ENCODE data around the gene ACBD3.
"Not testable (repeated sequence)": the region's sequence is repeated elsewhere in the genome, so short reads cannot be mapped to it uniquely, and the experiment has no call there.

Gene ACBD3

DNA sequence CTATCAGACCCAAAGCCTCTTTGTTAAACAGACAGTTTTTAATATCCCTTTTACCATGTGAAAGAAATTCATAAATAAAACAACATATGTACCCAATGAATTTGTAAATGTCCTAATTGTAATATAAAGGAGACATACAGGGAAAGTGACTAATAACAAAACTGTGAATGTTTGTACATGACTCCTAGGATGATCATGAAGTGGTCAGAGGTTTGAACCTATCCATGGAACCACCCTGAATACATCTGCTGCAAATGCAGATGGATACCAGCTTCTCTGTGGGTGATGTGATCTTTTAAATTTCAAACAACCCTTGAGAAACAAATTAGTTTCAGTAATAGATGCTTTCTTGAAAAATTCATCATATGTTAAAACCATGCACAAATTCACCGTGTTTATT is 16.7 kb upstream of the ACBD3 start:
- no peak for DNase-seq
- no peak overlapping the region for H2AFZ ChIP-seq (ENCODE audit: low read length)

DNA sequence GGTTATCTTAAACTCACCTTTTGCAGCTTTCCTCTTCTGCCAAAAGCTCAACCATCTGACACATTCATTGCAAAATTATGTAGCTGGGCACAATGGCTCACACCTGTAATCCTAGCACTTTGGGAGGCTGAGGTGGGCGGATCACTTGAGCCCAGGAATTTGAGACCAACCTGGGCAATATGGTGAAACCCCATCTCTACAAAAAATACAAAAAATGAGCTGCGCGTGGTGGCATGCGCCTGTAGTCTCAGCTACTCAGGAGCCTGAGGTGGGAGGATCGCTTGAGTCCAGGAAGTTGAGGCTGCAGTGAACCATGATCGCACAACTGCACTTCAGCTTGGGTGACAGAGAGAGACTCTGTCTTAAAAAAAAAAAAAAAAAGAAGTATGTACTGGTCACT is 16.1 kb upstream of the ACBD3 start:
- not testable (repeated sequence) for H3K9me2 ChIP-seq (replicated peaks; ENCODE audit: insufficient read depth, low read length); H3K4me2 ChIP-seq (ENCODE audit: low read depth, low read length); H3K4me1 ChIP-seq (ENCODE audit: low read length); H3F3A ChIP-seq (ENCODE audit: insufficient read depth, low read length); H2AFZ ChIP-seq (ENCODE audit: low read length); DNase-seq; H3K4me3 ChIP-seq (ENCODE audit: low read length); H4K20me1 ChIP-seq (ENCODE audit: insufficient read depth, low read length); H3K27me3 ChIP-seq (replicated peaks; ENCODE audit: insufficient read depth, low read length); H3K36me3 ChIP-seq (replicated peaks; ENCODE audit: insufficient read depth, low read length); H3K79me2 ChIP-seq (ENCODE audit: low read length); H3K9ac ChIP-seq (ENCODE audit: low read length); H3K27ac ChIP-seq (ENCODE audit: low read length); H3K9me3 ChIP-seq (replicated peaks; ENCODE audit: insufficient read depth, low read length)

More for the DNA sequence above, 16.7 kb upstream of the ACBD3 start:
- H3K4me1 ChIP-seq (ENCODE audit: low read length) = no peaks in the 10 kb centered on the region
- no peaks in the 10 kb centered on the region for H3K27me3 ChIP-seq (replicated peaks; ENCODE audit: insufficient read depth, low read length)
- H4K20me1 ChIP-seq (ENCODE audit: insufficient read depth, low read length) = no peaks in the 10 kb centered on the region
- H3K4me3 ChIP-seq (ENCODE audit: low read length) = no peak overlapping the region
- H3K27ac ChIP-seq (ENCODE audit: low read length) = no peak overlapping the region
- H3K4me2 ChIP-seq (ENCODE audit: low read depth, low read length) = no peak overlapping the region
- H3F3A ChIP-seq (ENCODE audit: insufficient read depth, low read length) = no peaks in the 10 kb centered on the region
- H3K36me3 ChIP-seq (replicated peaks; ENCODE audit: insufficient read depth, low read length) = no peaks in the 10 kb centered on the region
- no peak for TF ChIP-seq EZH2 (optimal IDR thresholded peaks at IDR 0.05; ENCODE audit: low read depth, low read length)
- TF ChIP-seq, protein P1, sequence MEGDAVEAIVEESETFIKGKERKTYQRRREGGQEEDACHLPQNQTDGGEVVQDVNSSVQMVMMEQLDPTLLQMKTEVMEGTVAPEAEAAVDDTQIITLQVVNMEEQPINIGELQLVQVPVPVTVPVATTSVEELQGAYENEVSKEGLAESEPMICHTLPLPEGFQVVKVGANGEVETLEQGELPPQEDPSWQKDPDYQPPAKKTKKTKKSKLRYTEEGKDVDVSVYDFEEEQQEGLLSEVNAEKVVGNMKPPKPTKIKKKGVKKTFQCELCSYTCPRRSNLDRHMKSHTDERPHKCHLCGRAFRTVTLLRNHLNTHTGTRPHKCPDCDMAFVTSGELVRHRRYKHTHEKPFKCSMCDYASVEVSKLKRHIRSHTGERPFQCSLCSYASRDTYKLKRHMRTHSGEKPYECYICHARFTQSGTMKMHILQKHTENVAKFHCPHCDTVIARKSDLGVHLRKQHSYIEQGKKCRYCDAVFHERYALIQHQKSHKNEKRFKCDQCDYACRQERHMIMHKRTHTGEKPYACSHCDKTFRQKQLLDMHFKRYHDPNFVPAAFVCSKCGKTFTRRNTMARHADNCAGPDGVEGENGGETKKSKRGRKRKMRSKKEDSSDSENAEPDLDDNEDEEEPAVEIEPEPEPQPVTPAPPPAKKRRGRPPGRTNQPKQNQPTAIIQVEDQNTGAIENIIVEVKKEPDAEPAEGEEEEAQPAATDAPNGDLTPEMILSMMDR (IDR thresholded peaks at IDR 0.05; ENCODE audit: low read length) = no peak
- TF ChIP-seq EZH2phosphoT487 (IDR thresholded peaks at IDR 0.05; ENCODE audit: low read length) = no peak
- H3K9me2 ChIP-seq (replicated peaks; ENCODE audit: insufficient read depth, low read length) = no peaks in the 10 kb centered on the region
- no peaks in the 10 kb centered on the region for H3K9me3 ChIP-seq (replicated peaks; ENCODE audit: insufficient read depth, low read length)
- H3K9ac ChIP-seq (ENCODE audit: low read length) = no peak overlapping the region
- H3K79me2 ChIP-seq (ENCODE audit: low read length) = no peaks in the 10 kb centered on the region

DNA sequence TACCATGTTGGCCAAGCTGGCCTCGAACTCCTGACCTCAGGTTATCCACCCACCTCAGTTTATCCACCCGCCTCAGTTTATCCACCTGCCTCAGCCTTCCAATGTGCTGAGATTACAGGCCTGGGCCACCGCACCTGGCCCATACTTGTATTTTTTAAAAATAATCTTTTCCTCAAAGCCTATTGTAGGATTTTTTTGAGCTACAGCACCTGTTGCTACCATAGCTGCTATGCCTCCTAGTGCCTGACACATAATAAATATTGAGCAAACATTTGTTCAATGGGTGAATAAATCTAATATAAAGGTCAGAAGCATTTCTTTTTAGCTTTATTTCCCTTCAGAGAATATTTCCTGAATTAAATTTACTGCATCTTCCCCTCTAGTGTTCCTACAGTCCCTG is 15.7 kb upstream of the ACBD3 start:
- no peaks in the 10 kb centered on the region for H4K20me1 ChIP-seq (ENCODE audit: insufficient read depth, low read length)
- H3K4me2 ChIP-seq (ENCODE audit: low read depth, low read length) = no peak overlapping the region
- no peaks in the 10 kb centered on the region for H3K9me3 ChIP-seq (replicated peaks; ENCODE audit: insufficient read depth, low read length)
- H2AFZ ChIP-seq (ENCODE audit: low read length) = no peak overlapping the region
- DNase-seq = no peak
- H3F3A ChIP-seq (ENCODE audit: insufficient read depth, low read length) = no peaks in the 10 kb centered on the region
- TF ChIP-seq, protein P1 (IDR thresholded peaks at IDR 0.05; ENCODE audit: low read length) = no peak
- TF ChIP-seq EZH2phosphoT487 (IDR thresholded peaks at IDR 0.05; ENCODE audit: low read length) (no peak), EZH2 (optimal IDR thresholded peaks at IDR 0.05; ENCODE audit: low read depth, low read length) (no peak)
- no peak overlapping the region for H3K9ac ChIP-seq (ENCODE audit: low read length)
- no peak overlapping the region for H3K4me3 ChIP-seq (ENCODE audit: low read length)
- H3K36me3 ChIP-seq (replicated peaks; ENCODE audit: insufficient read depth, low read length) = no peaks in the 10 kb centered on the region
- H3K27me3 ChIP-seq (replicated peaks; ENCODE audit: insufficient read depth, low read length) = no peaks in the 10 kb centered on the region
- no peaks in the 10 kb centered on the region for H3K4me1 ChIP-seq (ENCODE audit: low read length)
- H3K27ac ChIP-seq (ENCODE audit: low read length) = no peak overlapping the region
- H3K79me2 ChIP-seq (ENCODE audit: low read length) = no peaks in the 10 kb centered on the region
- no peaks in the 10 kb centered on the region for H3K9me2 ChIP-seq (replicated peaks; ENCODE audit: insufficient read depth, low read length)

DNA sequence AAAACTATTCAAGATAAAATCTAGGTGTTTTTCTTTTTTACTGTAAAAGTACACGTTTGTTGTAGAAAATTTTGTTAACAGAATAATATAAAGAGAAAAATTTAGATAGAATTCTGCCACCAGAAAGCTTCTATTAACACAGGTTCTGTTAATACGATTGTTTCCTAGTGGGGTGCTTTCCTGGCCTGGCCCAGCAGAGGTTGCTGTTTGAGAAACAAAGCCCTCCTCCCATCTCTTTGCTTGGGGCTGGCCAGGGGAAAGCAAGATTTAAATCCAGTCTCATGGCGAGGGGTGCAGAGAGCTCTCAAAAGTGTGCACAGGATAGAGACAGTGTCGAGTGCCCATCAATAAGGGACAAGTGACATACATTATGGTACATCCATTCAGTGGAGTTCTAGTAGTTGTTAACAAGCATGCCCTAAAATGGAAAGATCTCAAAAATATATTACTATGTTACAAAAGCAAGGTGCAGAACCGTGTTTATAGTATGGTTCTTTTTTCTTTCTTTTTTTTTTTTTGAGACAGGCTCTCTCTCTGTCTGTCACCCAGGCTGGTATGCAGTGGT is 14.6 kb upstream of the ACBD3 start:
- no peaks in the 10 kb centered on the region for H3K9me3 ChIP-seq (replicated peaks; ENCODE audit: insufficient read depth, low read length)
- H4K20me1 ChIP-seq (ENCODE audit: insufficient read depth, low read length) = no peaks in the 10 kb centered on the region
- DNase-seq = peak; percentile 60
- peaks cover 3% of the 10 kb centered on the region; the same call in 1 of the 2 replicates for H3K4me1 ChIP-seq (ENCODE audit: low read length)
- H3K27ac ChIP-seq (ENCODE audit: low read length) = no peak overlapping the region
- no peaks in the 10 kb centered on the region for H3K79me2 ChIP-seq (ENCODE audit: low read length)
- no peak overlapping the region for H3K9ac ChIP-seq (ENCODE audit: low read length)
- TF ChIP-seq, protein P1 (IDR thresholded peaks at IDR 0.05; ENCODE audit: low read length) = peak; percentile 74
- TF ChIP-seq EZH2 (optimal IDR thresholded peaks at IDR 0.05; ENCODE audit: low read depth, low read length) = no peak
- TF ChIP-seq EZH2phosphoT487 (IDR thresholded peaks at IDR 0.05; ENCODE audit: low read length) = no peak
- H3K4me3 ChIP-seq (ENCODE audit: low read length) = no peak overlapping the region
- H3F3A ChIP-seq (ENCODE audit: insufficient read depth, low read length) = no peaks in the 10 kb centered on the region
- H2AFZ ChIP-seq (ENCODE audit: low read length) = 0 out of 2 replicates have a peak overlapping the region, but pooled peaks have one; percentile 12
- H3K36me3 ChIP-seq (replicated peaks; ENCODE audit: insufficient read depth, low read length) = no peaks in the 10 kb centered on the region
- H3K9me2 ChIP-seq (replicated peaks; ENCODE audit: insufficient read depth, low read length) = no peaks in the 10 kb centered on the region
- H3K27me3 ChIP-seq (replicated peaks; ENCODE audit: insufficient read depth, low read length) = no peaks in the 10 kb centered on the region
- H3K4me2 ChIP-seq (ENCODE audit: low read depth, low read length) = no peak overlapping the region
